Prostate gland (tissue), 2 donors: ENCODE results near the gene PBX4.

ENCODE experiments used
- CTCF ChIP-seq, 4 experiments: fragments of 200-600 bp in 2 of 4; fragments of 450-650 bp in 2 of 4; sonication (generic) in 2 of 4; IDR thresholded peaks; 1 replicate in 3 of 4; 2 replicates in 1 of 4; pipeline ENCODE4 v1.5.1; 2016 to 2019; ENCODE audit warnings: antibody characterized with exemption in 4 of 4, mild to moderate bottlenecking in 2 of 4, moderate library complexity in 2 of 4
- POLR2A ChIP-seq: fragments of 450-650 bp; IDR thresholded peaks from one replicate; pipeline ENCODE4 v1.6.1; 2016; ENCODE audit warnings: antibody characterized with exemption, mild to moderate bottlenecking
- POLR2AphosphoS5 ChIP-seq: sonication (generic); formaldehyde crosslinking; IDR thresholded peaks from one replicate; pipeline ENCODE4 v1.6.1; 2017; ENCODE audit warnings: antibody characterized with exemption

GRCh38 chr19:19602713-19603324 lies 15.7 kb downstream of the PBX4 start:
- TF ChIP-seq POLR2A (no peak), CTCF (IDR thresholded peaks at IDR 0.05) (no peak), POLR2AphosphoS5 (no peak)
